Stimulated activated CD8-positive, alpha-beta memory T cell treated with anti-CD3 and anti-CD28 coated beads, Interleukin-12 subunit alpha, Interleukin-12 subunit beta, amount 100 ng/mL, for 1 hour (primary cell): ENCODE measurements around the gene NUP210L.

Experiments used
- DNase-seq: peaks from one replicate; pipeline ENCODE4 v3.0.0-alpha.2; 2020; ENCODE audit warnings: low read depth

NUP210L gene

GRCh38 chr1:154154534-154155191 lies at the start of gene NUP210L:
NUP210L (minus strand) TSS chr1:154155073.
- no peak for DNase-seq

GRCh38 chr1:154199563-154199879 lies 44.6 kb upstream of the NUP210L start:
- no peak for DNase-seq

GRCh38 chr1:154198756-154199562 lies 44.1 kb upstream of the NUP210L start:
- peak; percentile 20 for DNase-seq

GRCh38 chr1:154193821-154194220 lies 38.9 kb upstream of the NUP210L start:
- no peak for DNase-seq

GRCh38 chr1:154192476-154192875 lies 37.6 kb upstream of the NUP210L start:
- no peak for DNase-seq

GRCh38 chr1:154191990-154192461 lies 37.2 kb upstream of the NUP210L start, which contains the start of gene TPM3:
TPM3 (minus strand) TSS chr1:154192100; CDS start chr1:154192018, 82 bp downstream.
- DNase-seq = no peak

- DNase-seq = no peak
These were observed 35.7 kb upstream of the NUP210L start for GRCh38 chr1:154190550-154190949.

GRCh38 chr1:154186852-154187501 lies 32.1 kb upstream of the NUP210L start:
- DNase-seq = no peak

- DNase-seq = peak; percentile 28
These were observed 31.3 kb upstream of the NUP210L start for GRCh38 chr1:154186177-154186576.

GRCh38 chr1:154183046-154183915 lies 28.4 kb upstream of the NUP210L start:
- peak; percentile 89 for DNase-seq

- DNase-seq = peak; percentile 41
These were observed 27.6 kb upstream of the NUP210L start for GRCh38 chr1:154182344-154183045.

- DNase-seq = no peak
These were observed 27.1 kb upstream of the NUP210L start for GRCh38 chr1:154181944-154182343.

GRCh38 chr1:154179946-154180687 lies 25.2 kb upstream of the NUP210L start:
- DNase-seq = no peak

GRCh38 chr1:154178911-154179811 lies 24.3 kb upstream of the NUP210L start:
- no peak for DNase-seq

GRCh38 chr1:154178013-154178412 lies 23.1 kb upstream of the NUP210L start:
- DNase-seq = no peak

- no peak for DNase-seq
These were observed 21.5 kb upstream of the NUP210L start for GRCh38 chr1:154176337-154176736.

- no peak for DNase-seq
These were observed 19.8 kb upstream of the NUP210L start for GRCh38 chr1:154174654-154175053.

GRCh38 chr1:154171880-154172279 lies 17.0 kb upstream of the NUP210L start:
- DNase-seq = no peak

- no peak for DNase-seq
These were observed 16.3 kb upstream of the NUP210L start for GRCh38 chr1:154171223-154171583.
